ENCODE data around the gene SMARCA4. TPM values are rescaled to one million over a fixed set of nuclear protein-coding genes. Genes with fewer than 3 reads are reported as not detected.

The SMARCA4 gene
- polyA plus RNA-seq, 1 experiment, result 41.6 TPM

DNA sequence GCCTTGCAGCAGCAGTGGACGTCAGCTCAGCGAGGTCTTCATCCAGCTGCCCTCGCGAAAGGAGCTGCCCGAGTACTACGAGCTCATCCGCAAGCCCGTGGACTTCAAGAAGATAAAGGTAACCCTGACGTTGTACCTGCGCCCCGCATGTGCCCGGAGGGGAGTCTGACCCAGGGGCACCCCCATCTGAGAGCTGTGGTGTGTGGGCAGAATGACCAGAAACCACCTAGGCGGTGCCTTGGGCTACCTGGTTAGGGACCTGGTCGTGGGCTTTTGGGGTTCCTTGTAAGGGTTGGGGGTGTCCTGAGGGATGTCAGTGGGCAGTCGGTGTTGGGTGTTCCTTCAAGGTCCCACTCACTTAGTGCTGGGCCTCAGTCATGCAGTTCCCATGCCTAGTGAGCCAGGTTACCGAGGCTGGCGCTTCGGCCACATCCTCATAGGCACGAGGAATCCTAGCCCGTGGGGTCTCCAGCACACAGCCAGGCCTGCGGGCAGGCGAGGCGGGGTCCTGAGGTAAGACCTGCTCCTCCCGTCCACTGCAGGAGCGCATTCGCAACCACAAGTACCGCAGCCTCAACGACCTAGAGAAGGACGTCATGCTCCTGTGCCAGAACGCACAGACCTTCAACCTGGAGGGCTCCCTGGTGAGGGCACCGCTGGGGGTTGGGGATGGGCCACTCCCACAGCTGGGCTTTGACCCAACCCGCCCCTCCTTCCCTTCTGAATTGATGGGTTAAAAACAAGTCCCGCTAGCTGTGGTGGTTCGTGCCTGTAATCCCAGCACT is 97.6 kb downstream of the SMARCA4 start:
- no peak overlapping the region for H3K27ac ChIP-seq (ENCODE audit: low read depth, low read length)
- ChIA-PET POLR2A (no interaction called here), CTCF (interaction anchor here (1.7 kb wide), 1 partner anchor 117 kb away, joined by 4 read pairs; no protein-coding TSS in a partner anchor)
- H3K27me3 ChIP-seq (ENCODE audit: control insufficient read depth, insufficient read depth, low read length), result no peaks in the 10 kb centered on the region
- DNase-seq (ENCODE audit: low read depth, low spot score), result no peak
- TF ChIP-seq, protein P1, sequence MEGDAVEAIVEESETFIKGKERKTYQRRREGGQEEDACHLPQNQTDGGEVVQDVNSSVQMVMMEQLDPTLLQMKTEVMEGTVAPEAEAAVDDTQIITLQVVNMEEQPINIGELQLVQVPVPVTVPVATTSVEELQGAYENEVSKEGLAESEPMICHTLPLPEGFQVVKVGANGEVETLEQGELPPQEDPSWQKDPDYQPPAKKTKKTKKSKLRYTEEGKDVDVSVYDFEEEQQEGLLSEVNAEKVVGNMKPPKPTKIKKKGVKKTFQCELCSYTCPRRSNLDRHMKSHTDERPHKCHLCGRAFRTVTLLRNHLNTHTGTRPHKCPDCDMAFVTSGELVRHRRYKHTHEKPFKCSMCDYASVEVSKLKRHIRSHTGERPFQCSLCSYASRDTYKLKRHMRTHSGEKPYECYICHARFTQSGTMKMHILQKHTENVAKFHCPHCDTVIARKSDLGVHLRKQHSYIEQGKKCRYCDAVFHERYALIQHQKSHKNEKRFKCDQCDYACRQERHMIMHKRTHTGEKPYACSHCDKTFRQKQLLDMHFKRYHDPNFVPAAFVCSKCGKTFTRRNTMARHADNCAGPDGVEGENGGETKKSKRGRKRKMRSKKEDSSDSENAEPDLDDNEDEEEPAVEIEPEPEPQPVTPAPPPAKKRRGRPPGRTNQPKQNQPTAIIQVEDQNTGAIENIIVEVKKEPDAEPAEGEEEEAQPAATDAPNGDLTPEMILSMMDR (IDR thresholded peaks at IDR 0.05; ENCODE audit: low read depth, low read length), result no peak
- H3K4me3 ChIP-seq (ENCODE audit: low read depth, low read length), result no peak overlapping the region
- H3K9me3 ChIP-seq (ENCODE audit: control insufficient read depth, insufficient read depth, low read length), result no peaks in the 10 kb centered on the region; the same call in 1 of the 2 replicates

DNA sequence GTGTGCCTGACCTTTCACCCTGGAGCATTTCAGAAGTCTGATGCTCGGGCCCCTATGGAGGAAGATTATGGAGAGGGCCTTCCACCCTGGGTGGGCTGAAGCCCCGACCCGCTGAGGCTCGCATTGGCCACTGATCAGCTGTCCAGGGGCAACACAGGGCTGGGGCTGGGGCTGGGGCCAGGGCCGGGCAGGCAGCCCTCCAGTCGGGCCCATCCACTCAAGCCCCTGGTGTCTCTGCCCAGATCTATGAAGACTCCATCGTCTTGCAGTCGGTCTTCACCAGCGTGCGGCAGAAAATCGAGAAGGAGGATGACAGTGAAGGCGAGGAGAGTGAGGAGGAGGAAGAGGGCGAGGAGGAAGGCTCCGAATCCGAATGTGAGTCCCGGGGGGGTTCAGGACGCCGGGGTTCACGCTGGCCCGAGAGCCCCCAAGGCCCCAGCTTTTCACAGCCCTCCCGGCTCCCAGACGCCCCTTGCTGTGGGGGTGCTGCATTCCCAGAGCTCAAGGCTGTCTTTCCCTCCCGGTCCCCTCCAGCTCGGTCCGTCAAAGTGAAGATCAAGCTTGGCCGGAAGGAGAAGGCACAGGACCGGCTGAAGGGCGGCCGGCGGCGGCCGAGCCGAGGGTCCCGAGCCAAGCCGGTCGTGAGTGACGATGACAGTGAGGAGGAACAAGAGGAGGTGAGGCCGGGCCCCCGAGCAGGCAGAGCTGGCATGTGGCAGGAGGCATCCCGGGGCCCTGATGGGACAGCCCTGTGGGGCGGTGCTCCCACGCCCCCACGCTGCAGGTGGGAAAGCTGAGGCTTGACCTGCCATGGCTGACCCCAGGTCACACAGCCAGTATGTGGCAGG is 98.9 kb downstream of the SMARCA4 start:
- ChIA-PET CTCF (no interaction called here), POLR2A (no interaction called here)
- Histone ChIP-seq H3K27me3 (ENCODE audit: control insufficient read depth, insufficient read depth, low read length) (no peaks in the 10 kb centered on the region), H3K27ac (ENCODE audit: low read depth, low read length) (no peak overlapping the region), H3K9me3 (ENCODE audit: control insufficient read depth, insufficient read depth, low read length) (no peaks in the 10 kb centered on the region; the same call in 1 of the 2 replicates), H3K4me3 (ENCODE audit: low read depth, low read length) (no peak overlapping the region)
- TF ChIP-seq, protein P1 (IDR thresholded peaks at IDR 0.05; ENCODE audit: low read depth, low read length), result no peak
- DNase-seq (ENCODE audit: low read depth, low spot score), result no peak

DNA sequence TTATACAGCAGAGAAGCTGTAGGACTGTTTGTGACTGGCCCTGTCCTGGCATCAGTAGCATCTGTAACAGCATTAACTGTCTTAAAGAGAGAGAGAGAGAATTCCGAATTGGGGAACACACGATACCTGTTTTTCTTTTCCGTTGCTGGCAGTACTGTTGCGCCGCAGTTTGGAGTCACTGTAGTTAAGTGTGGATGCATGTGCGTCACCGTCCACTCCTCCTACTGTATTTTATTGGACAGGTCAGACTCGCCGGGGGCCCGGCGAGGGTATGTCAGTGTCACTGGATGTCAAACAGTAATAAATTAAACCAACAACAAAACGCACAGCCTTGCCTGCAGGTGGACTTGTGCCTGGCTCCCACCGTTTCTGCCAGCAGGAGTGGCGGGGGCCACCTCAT is 101.1 kb downstream of the SMARCA4 start:
- Histone ChIP-seq H3K27me3 (ENCODE audit: control insufficient read depth, insufficient read depth, low read length) (no peaks in the 10 kb centered on the region), H3K4me3 (ENCODE audit: low read depth, low read length) (no peak overlapping the region), H3K9me3 (ENCODE audit: control insufficient read depth, insufficient read depth, low read length) (peaks cover 8% of the 10 kb centered on the region), H3K27ac (ENCODE audit: low read depth, low read length) (no peak overlapping the region)
- DNase-seq (ENCODE audit: low read depth, low spot score), result no peak
- ChIA-PET POLR2A (interaction anchor here (0.6 kb wide), 1 partner anchor 12 kb away, joined by 3 read pairs; no protein-coding TSS in a partner anchor), CTCF (no interaction called here)
- TF ChIP-seq, protein P1 (IDR thresholded peaks at IDR 0.05; ENCODE audit: low read depth, low read length), result no peak

DNA sequence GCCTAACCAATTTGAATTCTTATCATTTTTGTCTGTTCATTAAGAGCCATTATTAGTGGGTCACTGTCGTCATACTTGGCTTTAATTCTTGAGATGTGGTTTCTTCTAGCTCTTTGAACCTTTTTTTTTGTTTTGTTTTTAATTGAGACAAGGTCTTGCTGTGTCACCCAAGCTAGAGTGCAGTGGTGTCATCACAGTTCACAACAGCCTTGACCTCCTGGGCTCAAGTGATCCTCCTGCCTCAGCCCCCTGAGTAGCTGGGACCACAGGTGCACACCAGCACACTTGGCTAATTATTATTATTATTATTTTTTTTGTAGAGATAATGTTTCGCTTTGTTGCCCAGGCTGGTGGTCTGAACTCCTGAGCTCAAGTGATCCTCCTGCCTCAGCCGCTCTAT is 102.6 kb downstream of the SMARCA4 start:
- ChIA-PET POLR2A (interaction anchor here (0.7 kb wide), 1 partner anchor 31 kb away, joined by 5 read pairs; no protein-coding TSS in a partner anchor), CTCF (no interaction called here)
- no peak overlapping the region for H3K27ac ChIP-seq (ENCODE audit: low read depth, low read length)

More for the DNA sequence above, 102.6 kb downstream of the SMARCA4 start:
- TF ChIP-seq, protein P1 (IDR thresholded peaks at IDR 0.05; ENCODE audit: low read depth, low read length), result no peak
- Histone ChIP-seq H3K9me3 (ENCODE audit: control insufficient read depth, insufficient read depth, low read length) (peaks cover 16% of the 10 kb centered on the region), H3K27me3 (ENCODE audit: control insufficient read depth, insufficient read depth, low read length) (no peaks in the 10 kb centered on the region), H3K4me3 (ENCODE audit: low read depth, low read length) (no peak overlapping the region)
- no peak for DNase-seq (ENCODE audit: low read depth, low spot score)

Data from AG04450 (cell line).